WERI-Rb-1 (cell line): ENCODE measurements around the gene SLC22A23.

ENCODE experiments used
- DNase-seq: peaks from one replicate; pipeline ENCODE4 v3.0.0-alpha.2; 2020
- H3K27ac ChIP-seq: fragments of 250-450 bp; sonication (Bioruptor Pico); 2 replicates; pipeline ENCODE4 v1.5.1; 2020; ENCODE audit warnings: mild to moderate bottlenecking, moderate library complexity
- H3K27me3 ChIP-seq: fragments of 250-450 bp; sonication (Bioruptor Pico); 2 replicates; pipeline ENCODE4 v1.5.1; 2021; ENCODE audit warnings: mild to moderate bottlenecking, low read depth, moderate library complexity; ENCODE audit not compliant: insufficient read depth, severe bottlenecking
- H3K36me3 ChIP-seq: fragments of 250-450 bp; sonication (Bioruptor Pico); 2 replicates; pipeline ENCODE4 v1.5.1; 2020; ENCODE audit warnings: mild to moderate bottlenecking, moderate library complexity
- H3K4me3 ChIP-seq: 2 replicates; pipeline ENCODE4 v1.5.1; 2011; ENCODE audit warnings: low read depth, mild to moderate bottlenecking, control low read depth, low read length
- H3K9me3 ChIP-seq: fragments of 250-450 bp; sonication (Bioruptor Pico); 2 replicates; pipeline ENCODE4 v1.5.1; 2021; ENCODE audit warnings: mild to moderate bottlenecking, moderate library complexity; ENCODE audit not compliant: severe bottlenecking
- CTCF ChIP-seq: IDR thresholded peaks from 2 replicates; pipeline ENCODE4 v1.5.1; 2011; ENCODE audit warnings: low read depth, mild to moderate bottlenecking, control low read depth, inconsistent platforms, low read length

SLC22A23 gene

GRCh38 chr6:3308106-3308505 lies 148.7 kb downstream of the SLC22A23 start:
- H3K4me3 ChIP-seq: no peak overlapping the region
- H3K27me3 ChIP-seq: no peaks in the 10 kb centered on the region
- no peak for DNase-seq
- H3K36me3 ChIP-seq: peaks cover 20% of the 10 kb centered on the region
- H3K27ac ChIP-seq: no peak overlapping the region
- TF ChIP-seq CTCF: no peak
- H3K9me3 ChIP-seq: peaks cover 9% of the 10 kb centered on the region

DNA sequence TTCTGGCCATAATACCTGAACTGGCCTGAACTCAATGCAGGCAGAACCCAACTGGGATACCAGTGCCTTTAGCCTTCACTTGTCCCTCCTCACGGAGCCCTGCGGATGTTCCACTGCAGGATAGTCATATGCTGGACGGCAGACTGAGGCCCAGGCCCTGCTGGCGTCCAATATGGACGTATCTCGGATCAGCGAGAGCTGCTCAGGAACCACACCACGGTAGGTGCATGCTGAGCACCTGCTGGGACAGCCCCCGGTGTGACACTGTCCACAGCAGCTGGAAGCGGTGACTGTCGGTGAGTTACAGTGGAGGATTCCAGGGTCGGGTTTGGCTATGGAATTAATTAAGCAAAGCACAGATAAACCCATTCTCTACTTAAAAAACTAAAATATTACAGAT lies 149.4 kb downstream of the SLC22A23 start:
- DNase-seq: no peak
- H3K27ac ChIP-seq: no peak overlapping the region
- H3K27me3 ChIP-seq: no peaks in the 10 kb centered on the region
- no peak overlapping the region for H3K4me3 ChIP-seq
- peaks cover 9% of the 10 kb centered on the region for H3K9me3 ChIP-seq
- peaks cover 20% of the 10 kb centered on the region for H3K36me3 ChIP-seq
- TF ChIP-seq CTCF: no peak

DNA sequence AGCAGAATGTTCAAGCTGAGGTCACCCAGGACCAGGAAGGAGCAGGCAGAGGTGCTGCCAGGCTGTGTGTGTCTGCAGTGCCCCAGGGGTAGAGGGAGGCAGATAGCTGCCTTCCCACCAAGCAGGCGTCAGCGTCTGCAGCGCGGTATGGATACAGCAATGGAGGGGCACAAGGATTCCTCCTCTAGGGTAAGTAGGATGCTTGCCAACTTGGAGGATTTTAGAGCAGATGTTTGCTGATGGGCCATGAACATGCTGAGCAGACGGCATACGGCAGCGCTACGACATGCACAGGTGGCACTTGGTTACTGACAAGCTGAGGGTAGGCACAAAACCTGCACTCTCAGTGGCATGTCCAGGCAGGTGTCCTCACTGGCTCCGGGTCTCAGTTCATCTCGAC lies 150.0 kb downstream of the SLC22A23 start:
- no peak for DNase-seq
- Histone ChIP-seq H3K9me3 (peaks cover 11% of the 10 kb centered on the region), H3K27ac (no peak overlapping the region), H3K36me3 (peaks cover 23% of the 10 kb centered on the region), H3K4me3 (no peak overlapping the region), H3K27me3 (no peaks in the 10 kb centered on the region)
- no peak for TF ChIP-seq CTCF

DNA sequence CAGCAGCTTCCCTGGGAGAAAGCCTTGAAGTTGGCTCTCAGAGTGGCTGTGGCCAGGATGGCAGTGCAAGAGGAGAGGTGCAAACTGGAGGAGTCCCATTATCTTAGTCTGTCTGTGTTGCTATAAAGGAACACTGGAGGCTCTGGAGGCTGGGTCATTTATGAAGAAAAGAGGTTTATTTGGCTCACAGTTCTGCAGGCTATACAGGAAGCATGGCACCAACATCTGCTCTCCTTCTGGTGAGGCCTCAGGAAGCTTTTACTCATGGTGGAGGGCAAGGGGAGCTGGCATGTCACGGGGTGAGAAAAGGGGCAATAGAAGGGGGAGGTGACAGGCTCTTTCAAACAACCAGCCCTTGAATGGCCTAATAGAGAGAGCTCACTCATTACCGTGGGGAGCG lies 151.0 kb downstream of the SLC22A23 start:
- Histone ChIP-seq H3K4me3 (no peak overlapping the region), H3K27ac (no peak overlapping the region), H3K36me3 (peaks cover 23% of the 10 kb centered on the region), H3K9me3 (peaks cover 13% of the 10 kb centered on the region), H3K27me3 (no peaks in the 10 kb centered on the region)
- no peak for TF ChIP-seq CTCF
- no peak for DNase-seq

DNA sequence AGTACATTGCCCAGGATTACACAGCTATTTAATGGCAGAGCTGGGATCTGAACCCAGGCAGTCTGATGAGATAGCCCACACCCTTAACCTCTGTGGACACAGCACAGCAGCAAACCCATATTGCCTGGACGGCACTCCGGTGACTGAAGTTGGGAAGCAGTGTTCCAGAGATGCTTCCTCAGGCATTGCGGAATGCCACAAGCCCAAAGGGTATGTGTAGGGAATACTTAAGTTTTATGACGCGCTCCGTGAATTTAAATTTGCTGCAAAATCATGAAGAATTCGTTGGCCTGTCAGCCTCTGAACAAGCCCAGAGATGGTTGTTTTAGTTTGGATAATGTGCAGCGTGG lies 151.7 kb downstream of the SLC22A23 start:
- TF ChIP-seq CTCF: no peak
- no peaks in the 10 kb centered on the region for H3K27me3 ChIP-seq
- no peak overlapping the region for H3K27ac ChIP-seq
- peaks cover 13% of the 10 kb centered on the region for H3K9me3 ChIP-seq
- DNase-seq: no peak
- no peak overlapping the region for H3K4me3 ChIP-seq
- peaks cover 23% of the 10 kb centered on the region for H3K36me3 ChIP-seq

- Histone ChIP-seq H3K27ac (no peak overlapping the region), H3K9me3 (peaks cover 13% of the 10 kb centered on the region), H3K27me3 (no peaks in the 10 kb centered on the region), H3K4me3 (no peak overlapping the region), H3K36me3 (peaks cover 23% of the 10 kb centered on the region)
- no peak for DNase-seq
- TF ChIP-seq CTCF: no peak
Observed at GRCh38 chr6:3304500-3305215, 152.2 kb downstream of the SLC22A23 start.
